Activated CD4-positive, alpha-beta memory T cell treated with anti-CD3 and anti-CD28 coated beads, Interleukin-2, amount 10 ng/mL, durations not matched to agents 7 days and 5 days (primary cell): ENCODE data around the gene ZFX. TPM values are rescaled to one million over a fixed set of nuclear protein-coding genes. Genes with fewer than 3 reads are reported as not detected.

ENCODE experiments used
- CTCF ChIA-PET: fragments of 350-600 bp; sonication (Branson Sonifier 250); formaldehyde crosslinking; loops from one replicate; lab custom pipeline; 2021; ENCODE audit warnings: antibody characterized with exemption, inconsistent platforms; lab: Charles Lee
- POLR2A ChIA-PET: fragments of 350-600 bp; sonication (Branson Sonifier 250); formaldehyde crosslinking; loops from one replicate; lab custom pipeline; 2021; ENCODE audit warnings: antibody characterized with exemption; lab: Charles Lee
- DNase-seq: peaks from one replicate; pipeline ENCODE4 v3.0.0-alpha.2; 2020
- H3K27ac Mint-ChIP-seq: one replicate; pipeline ENCODE4 v1.8.0; 2021; ENCODE audit warnings: mild to moderate bottlenecking, mixed read lengths
- H3K27me3 Mint-ChIP-seq: one replicate; pipeline ENCODE4 v1.8.0; 2021; ENCODE audit warnings: mixed read lengths
- H3K36me3 Mint-ChIP-seq: one replicate; pipeline ENCODE4 v1.8.0; 2021; ENCODE audit warnings: low read depth, mixed read lengths
- H3K4me1 Mint-ChIP-seq: one replicate; pipeline ENCODE4 v1.8.0; 2021; ENCODE audit warnings: mixed read lengths
- H3K4me3 Mint-ChIP-seq: one replicate; pipeline ENCODE4 v1.8.0; 2021; ENCODE audit warnings: mild to moderate bottlenecking, mixed read lengths
- H3K9me3 Mint-ChIP-seq: one replicate; pipeline ENCODE4 v1.8.0; 2021; ENCODE audit warnings: mixed read lengths
- total RNA-seq, 2 experiments: library from RNA; stranded (reverse); gene quantifications; one replicate each; pipeline ENCODE4 v1.2.3, GENCODE V29; 2021

Gene ZFX
- total RNA-seq, 2 experiments from 2014 or later = 40.8 to 43.3 TPM

DNA sequence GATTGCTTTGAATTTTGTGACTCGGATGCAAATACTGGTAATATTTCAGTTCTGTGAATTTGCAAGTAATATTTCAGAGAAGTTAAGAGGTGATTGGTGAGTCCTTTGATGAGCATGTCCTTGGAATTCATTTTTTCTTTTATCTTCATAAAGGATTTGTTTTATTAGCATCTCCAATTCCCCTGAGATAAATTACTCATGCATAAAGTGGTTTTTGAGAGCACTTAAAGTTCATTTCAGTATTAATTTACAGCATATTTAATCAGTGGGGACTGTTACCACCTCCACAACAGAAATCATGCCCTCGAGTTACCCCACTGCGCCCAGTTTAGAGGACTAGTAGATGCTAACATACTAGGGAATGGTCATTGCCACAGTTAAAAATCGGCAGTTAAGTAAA is 65.0 kb downstream of the ZFX start:
- no peaks in the 10 kb centered on the region for H3K27me3 Mint-ChIP-seq
- no peak overlapping the region for H3K27ac Mint-ChIP-seq
- CTCF ChIA-PET = no interaction called here
- no peak for DNase-seq
- H3K4me1 Mint-ChIP-seq = no peaks in the 10 kb centered on the region
- no peaks in the 10 kb centered on the region for H3K9me3 Mint-ChIP-seq
- POLR2A ChIA-PET = no interaction called here
- peaks cover 11% of the 10 kb centered on the region for H3K36me3 Mint-ChIP-seq
- H3K4me3 Mint-ChIP-seq = no peak overlapping the region

DNA sequence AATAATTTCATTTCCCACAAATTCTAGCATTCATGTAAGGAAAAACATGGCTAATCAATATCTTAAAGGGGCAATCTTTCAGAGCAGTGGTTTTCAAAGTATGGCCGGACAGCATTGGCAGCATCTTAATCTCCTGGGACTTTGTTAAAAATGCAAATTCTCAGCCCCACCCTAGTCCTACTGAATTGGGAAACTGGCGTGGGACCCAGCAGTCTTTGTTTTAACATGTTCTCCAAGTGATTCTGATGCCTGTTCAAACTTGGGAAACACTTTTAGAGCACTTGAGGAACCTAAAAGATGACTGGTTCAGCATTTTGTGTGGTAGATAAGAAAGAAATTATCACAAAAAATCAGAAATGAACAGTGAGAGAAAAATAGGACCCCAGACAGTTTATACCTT is 65.7 kb downstream of the ZFX start:
- CTCF ChIA-PET = no interaction called here

GRCh38 chrX:24216037-24216436 is 66.5 kb downstream of the ZFX start:
- H3K4me3 Mint-ChIP-seq = no peak overlapping the region
- no peaks in the 10 kb centered on the region for H3K27me3 Mint-ChIP-seq
- H3K4me1 Mint-ChIP-seq = no peaks in the 10 kb centered on the region
- no peaks in the 10 kb centered on the region for H3K9me3 Mint-ChIP-seq
- no peak for DNase-seq
- peaks cover 5% of the 10 kb centered on the region for H3K36me3 Mint-ChIP-seq
- CTCF ChIA-PET = no interaction called here
- no peak overlapping the region for H3K27ac Mint-ChIP-seq
- POLR2A ChIA-PET = no interaction called here

More for the DNA sequence above, 65.7 kb downstream of the ZFX start:
- DNase-seq = no peak
- Mint-ChIP-seq H3K9me3 (no peaks in the 10 kb centered on the region), H3K4me3 (no peak overlapping the region), H3K27me3 (no peaks in the 10 kb centered on the region), H3K4me1 (no peaks in the 10 kb centered on the region), H3K36me3 (peaks cover 11% of the 10 kb centered on the region), H3K27ac (no peak overlapping the region)
- POLR2A ChIA-PET = no interaction called here

DNA sequence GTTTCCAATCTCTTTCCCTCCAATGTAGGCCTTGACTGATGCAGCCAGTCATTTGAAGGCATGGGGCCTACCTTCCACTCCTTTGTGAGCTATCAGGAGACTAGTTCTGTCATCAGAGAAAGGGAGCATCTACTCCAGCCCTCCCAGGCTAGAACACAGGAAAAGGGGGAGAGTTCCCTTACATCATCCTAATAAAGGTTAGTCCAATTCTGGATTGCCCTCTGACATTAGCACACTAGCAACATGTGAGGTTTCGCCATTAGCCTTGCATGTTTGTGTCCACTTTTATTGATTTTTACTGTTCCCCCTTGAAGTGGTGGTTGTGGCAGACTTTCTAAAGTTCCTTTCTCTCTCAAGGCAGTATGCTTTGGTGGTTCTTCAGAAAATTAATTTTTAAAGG is 67.3 kb downstream of the ZFX start:
- Mint-ChIP-seq H3K27me3 (no peaks in the 10 kb centered on the region), H3K9me3 (no peaks in the 10 kb centered on the region), H3K4me1 (no peaks in the 10 kb centered on the region), H3K36me3 (peaks cover 4% of the 10 kb centered on the region), H3K27ac (no peak overlapping the region), H3K4me3 (no peak overlapping the region)
- CTCF ChIA-PET = no interaction called here
- DNase-seq = no peak
- POLR2A ChIA-PET = no interaction called here

DNA sequence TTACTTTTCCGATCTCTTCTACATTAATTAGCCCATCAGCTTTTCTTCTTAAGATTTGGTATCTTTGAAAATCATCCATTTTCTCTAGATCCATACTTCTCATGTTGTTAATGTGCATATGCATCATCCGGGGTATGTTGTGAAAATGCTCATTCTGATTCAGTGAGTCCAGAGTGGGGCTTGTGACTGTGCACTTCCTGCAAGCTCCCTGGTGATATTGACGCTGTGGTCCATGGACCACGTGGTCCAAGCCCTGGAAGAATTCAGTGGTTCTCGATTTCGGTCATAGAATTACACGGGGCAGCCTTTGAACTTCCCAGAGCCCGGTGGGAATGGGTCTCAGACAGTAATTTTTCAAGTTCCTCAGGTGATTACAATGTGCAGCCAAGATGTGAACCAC is 69.8 kb downstream of the ZFX start:
- no peak overlapping the region for H3K4me3 Mint-ChIP-seq
- CTCF ChIA-PET = no interaction called here
- no peaks in the 10 kb centered on the region for H3K4me1 Mint-ChIP-seq
- POLR2A ChIA-PET = interaction anchor here (1.3 kb wide), 1 partner anchor 244 kb away, joined by 3 read pairs; no protein-coding TSS in a partner anchor
- no peaks in the 10 kb centered on the region for H3K27me3 Mint-ChIP-seq
- no peak for DNase-seq
- H3K27ac Mint-ChIP-seq = no peak overlapping the region
- no peaks in the 10 kb centered on the region for H3K36me3 Mint-ChIP-seq
- H3K9me3 Mint-ChIP-seq = no peaks in the 10 kb centered on the region

GRCh38 chrX:24221872-24222271 is 72.3 kb downstream of the ZFX start:
- DNase-seq = no peak
- Mint-ChIP-seq H3K9me3 (peaks cover 2% of the 10 kb centered on the region), H3K27ac (no peak overlapping the region), H3K27me3 (peaks cover 3% of the 10 kb centered on the region), H3K4me3 (no peak overlapping the region), H3K36me3 (no peaks in the 10 kb centered on the region), H3K4me1 (no peaks in the 10 kb centered on the region)
- ChIA-PET CTCF (no interaction called here), POLR2A (no interaction called here)

DNA sequence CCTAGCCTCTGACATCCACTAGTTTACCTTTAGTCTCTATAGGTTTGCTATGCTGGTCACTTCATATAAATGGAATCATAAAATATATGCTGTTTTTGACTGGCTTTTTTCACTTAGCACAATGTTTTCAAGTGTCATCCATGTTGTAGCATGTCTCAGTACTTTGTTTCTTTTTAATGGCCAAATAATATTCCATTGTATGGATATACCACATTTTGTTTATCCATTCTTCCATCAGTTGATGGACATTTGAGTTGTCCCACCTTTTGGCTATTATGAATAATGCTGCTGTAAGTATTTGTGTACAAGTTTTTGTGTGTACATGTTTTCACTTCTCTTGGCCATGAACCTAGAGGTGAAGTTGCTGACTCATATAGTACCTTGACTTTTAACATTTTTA is 75.7 kb downstream of the ZFX start:
- Mint-ChIP-seq H3K27me3 (peaks cover 3% of the 10 kb centered on the region), H3K4me1 (no peaks in the 10 kb centered on the region), H3K27ac (no peak overlapping the region), H3K4me3 (no peak overlapping the region), H3K36me3 (no peaks in the 10 kb centered on the region), H3K9me3 (peaks cover 2% of the 10 kb centered on the region)
- POLR2A ChIA-PET = no interaction called here
- CTCF ChIA-PET = no interaction called here
- DNase-seq = no peak

DNA sequence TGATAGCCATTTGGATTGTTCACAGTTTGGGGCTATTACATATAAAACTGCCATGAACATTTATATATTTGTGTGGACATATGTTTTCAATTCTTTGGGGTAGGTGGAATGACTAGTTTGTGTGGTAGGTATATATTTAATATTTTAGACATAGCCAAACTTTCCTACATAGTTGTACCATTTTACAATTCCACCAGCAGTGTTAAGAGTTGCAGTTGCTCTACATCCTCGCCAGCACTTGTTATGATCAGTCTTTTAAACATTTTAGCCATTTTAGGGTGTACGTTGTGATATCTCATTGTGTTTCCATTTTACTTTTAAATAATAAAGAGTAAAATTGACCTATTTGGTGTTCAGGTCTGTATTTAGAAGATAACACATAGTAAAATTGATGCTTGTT is 76.6 kb downstream of the ZFX start:
- ChIA-PET CTCF (no interaction called here), POLR2A (no interaction called here)
- no peak overlapping the region for H3K27ac Mint-ChIP-seq
- peaks cover 3% of the 10 kb centered on the region for H3K27me3 Mint-ChIP-seq
- DNase-seq = no peak
- H3K36me3 Mint-ChIP-seq = no peaks in the 10 kb centered on the region
- no peaks in the 10 kb centered on the region for H3K4me1 Mint-ChIP-seq
- no peak overlapping the region for H3K4me3 Mint-ChIP-seq
- peaks cover 2% of the 10 kb centered on the region for H3K9me3 Mint-ChIP-seq

GRCh38 chrX:24228596-24228995 is 79.1 kb downstream of the ZFX start:
- Mint-ChIP-seq H3K9me3 (peaks cover 2% of the 10 kb centered on the region), H3K27me3 (peaks cover 7% of the 10 kb centered on the region), H3K27ac (no peak overlapping the region), H3K4me3 (no peak overlapping the region), H3K36me3 (no peaks in the 10 kb centered on the region), H3K4me1 (no peaks in the 10 kb centered on the region)
- POLR2A ChIA-PET = no interaction called here
- CTCF ChIA-PET = no interaction called here
- no peak for DNase-seq

- no peak overlapping the region for H3K27ac Mint-ChIP-seq
- H3K4me1 Mint-ChIP-seq = no peaks in the 10 kb centered on the region
- DNase-seq = no peak
- CTCF ChIA-PET = interaction anchor here (0.6 kb wide), 1 partner anchor 53 kb away, joined by 3 read pairs; no protein-coding TSS in a partner anchor
- peaks cover 2% of the 10 kb centered on the region for H3K9me3 Mint-ChIP-seq
- POLR2A ChIA-PET = no interaction called here
- H3K27me3 Mint-ChIP-seq = peaks cover 7% of the 10 kb centered on the region
- no peak overlapping the region for H3K4me3 Mint-ChIP-seq
- no peaks in the 10 kb centered on the region for H3K36me3 Mint-ChIP-seq
Observed at GRCh38 chrX:24229400-24229879, 79.9 kb downstream of the ZFX start.

DNA sequence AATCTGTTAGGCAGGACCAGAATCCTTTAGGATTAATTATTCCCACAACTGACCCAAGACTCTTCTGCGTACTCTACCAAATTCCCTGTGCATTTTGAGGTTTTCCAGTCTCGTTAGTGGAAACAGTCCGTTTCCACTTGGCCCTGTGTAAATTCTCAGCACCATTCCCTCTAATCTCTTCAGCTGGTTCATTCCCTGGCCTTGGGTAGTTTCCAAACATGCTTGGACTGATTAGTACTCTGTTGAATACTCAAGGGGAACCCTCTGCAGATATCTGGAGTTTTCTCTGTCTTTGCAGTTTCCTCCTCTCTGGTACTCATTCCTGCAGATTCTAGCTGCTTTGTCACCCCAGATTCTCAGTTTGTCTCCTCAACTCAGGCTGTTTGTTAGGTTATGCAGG is 80.4 kb downstream of the ZFX start:
- H3K36me3 Mint-ChIP-seq = no peaks in the 10 kb centered on the region
- no peak overlapping the region for H3K27ac Mint-ChIP-seq
- ChIA-PET POLR2A (no interaction called here), CTCF (interaction anchor here (0.6 kb wide), 1 partner anchor 54 kb away, joined by 3 read pairs; no protein-coding TSS in a partner anchor)
- no peak overlapping the region for H3K4me3 Mint-ChIP-seq
- peaks cover 2% of the 10 kb centered on the region for H3K9me3 Mint-ChIP-seq
- DNase-seq = no peak
- H3K4me1 Mint-ChIP-seq = peaks cover 2% of the 10 kb centered on the region
- H3K27me3 Mint-ChIP-seq = peaks cover 7% of the 10 kb centered on the region

GRCh38 chrX:24231131-24231540 is 81.6 kb downstream of the ZFX start:
- no peak for DNase-seq

GRCh38 chrX:24231641-24232179 is 82.2 kb downstream of the ZFX start:
- H3K4me1 Mint-ChIP-seq = peaks cover 7% of the 10 kb centered on the region

More at GRCh38 chrX:24231131-24231540, 81.6 kb downstream of the ZFX start:
- Mint-ChIP-seq H3K36me3 (no peaks in the 10 kb centered on the region), H3K9me3 (no peaks in the 10 kb centered on the region), H3K27ac (no peak overlapping the region), H3K27me3 (peaks cover 7% of the 10 kb centered on the region), H3K4me1 (peaks cover 7% of the 10 kb centered on the region), H3K4me3 (no peak overlapping the region)
- CTCF ChIA-PET = no interaction called here
- POLR2A ChIA-PET = no interaction called here

GRCh38 chrX:24232796-24233195 is 83.3 kb downstream of the ZFX start:
- H3K4me1 Mint-ChIP-seq = peaks cover 7% of the 10 kb centered on the region
- no peak overlapping the region for H3K4me3 Mint-ChIP-seq
- H3K36me3 Mint-ChIP-seq = no peaks in the 10 kb centered on the region
- no peak overlapping the region for H3K27ac Mint-ChIP-seq
- peaks cover 4% of the 10 kb centered on the region for H3K27me3 Mint-ChIP-seq
- no peak for DNase-seq
- ChIA-PET POLR2A (no interaction called here), CTCF (no interaction called here)
- no peaks in the 10 kb centered on the region for H3K9me3 Mint-ChIP-seq

More at GRCh38 chrX:24231641-24232179, 82.2 kb downstream of the ZFX start:
- ChIA-PET POLR2A (no interaction called here), CTCF (no interaction called here)
- Mint-ChIP-seq H3K4me3 (no peak overlapping the region), H3K9me3 (no peaks in the 10 kb centered on the region), H3K27ac (no peak overlapping the region), H3K36me3 (no peaks in the 10 kb centered on the region), H3K27me3 (peaks cover 4% of the 10 kb centered on the region)
- DNase-seq = no peak
